Stimulated activated effector memory CD8-positive, alpha-beta T cell treated with anti-CD3 and anti-CD28 coated beads, Interleukin-12 subunit alpha, Interleukin-12 subunit beta, amount 100 ng/mL, for 72 hours (primary cell): ENCODE measurements around the gene HTRA2.

Experiments
- ATAC-seq: fragments of 150-1000 bp; cut with Tn5 transposase; 2 replicates; pipeline ENCODE4 v1.10.0; 2021
- DNase-seq, 2 donors: peaks; one replicate each; pipeline ENCODE4 v3.0.0; 2021 to 2022; ENCODE audit warnings: low spot score in 2 of 2
- H3K27ac Mint-ChIP-seq: one replicate; pipeline ENCODE4 v1.8.0; 2022; ENCODE audit warnings: mild to moderate bottlenecking, mixed read lengths
- H3K36me3 Mint-ChIP-seq: one replicate; pipeline ENCODE4 v1.8.0; 2022; ENCODE audit warnings: mild to moderate bottlenecking, mixed read lengths
- H3K4me1 Mint-ChIP-seq: one replicate; pipeline ENCODE4 v1.8.0; 2022; ENCODE audit warnings: mixed read lengths
- H3K4me3 Mint-ChIP-seq: one replicate; pipeline ENCODE4 v1.8.0; 2022; ENCODE audit warnings: mild to moderate bottlenecking, mixed read lengths
- H3K9me3 Mint-ChIP-seq: one replicate; pipeline ENCODE4 v1.8.0; 2022; ENCODE audit warnings: mixed read lengths

Gene HTRA2

GRCh38 chr2:74573747-74574562, 44.2 kb downstream of the HTRA2 start:
- peak; percentile 42 for ATAC-seq
- no peak for DNase-seq
- H3K9me3 Mint-ChIP-seq = peaks cover 3% of the 10 kb centered on the region

GRCh38 chr2:74575320-74575719, 45.6 kb downstream of the HTRA2 start:
- Mint-ChIP-seq H3K9me3 (peaks cover 3% of the 10 kb centered on the region), H3K4me3 (no peak overlapping the region), H3K27ac (no peak overlapping the region), H3K4me1 (peaks cover 20% of the 10 kb centered on the region), H3K36me3 (no peaks in the 10 kb centered on the region)
- DNase-seq (no peak), ATAC-seq (no peak)

More at GRCh38 chr2:74573747-74574562, 44.2 kb downstream of the HTRA2 start:
- peak overlapping the region; percentile 62 for H3K27ac Mint-ChIP-seq
- H3K36me3 Mint-ChIP-seq = no peaks in the 10 kb centered on the region
- H3K4me3 Mint-ChIP-seq = peak overlapping the region; percentile 29
- peaks cover 20% of the 10 kb centered on the region for H3K4me1 Mint-ChIP-seq

DNA sequence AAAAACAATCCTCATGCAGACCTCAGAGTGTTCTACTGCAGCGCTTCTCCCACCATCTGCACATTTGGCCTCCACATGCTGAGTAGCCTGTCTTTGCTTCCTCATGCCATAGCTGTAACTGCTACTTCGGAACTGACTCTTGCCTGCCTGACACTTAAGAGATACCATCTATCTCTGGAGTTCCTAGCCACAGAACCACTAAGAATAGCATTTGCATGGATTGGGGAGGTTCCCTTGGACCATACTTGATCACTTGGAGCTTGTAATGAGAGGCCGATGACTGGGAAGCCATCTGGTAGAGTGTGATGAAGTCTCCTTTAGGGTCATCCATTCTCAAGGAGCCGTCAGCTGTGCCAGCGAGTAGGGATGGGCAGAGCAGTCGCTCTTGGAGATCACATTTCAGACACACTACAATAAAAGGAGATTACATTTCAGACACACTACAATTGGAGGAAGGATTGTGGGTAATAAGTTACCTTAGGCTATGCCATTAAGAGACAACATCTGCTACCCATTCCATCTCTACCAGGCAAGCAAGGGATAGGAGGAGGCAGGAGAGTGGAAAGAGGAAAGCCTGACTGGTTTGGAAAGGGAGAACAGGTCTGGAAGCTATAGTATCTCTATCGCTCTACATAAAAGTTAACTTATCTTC, 46.6 kb downstream of the HTRA2 start:
- H3K4me3 Mint-ChIP-seq = no peak overlapping the region
- ATAC-seq (no peak), DNase-seq (no peak)
- peaks cover 20% of the 10 kb centered on the region for H3K4me1 Mint-ChIP-seq
- no peaks in the 10 kb centered on the region for H3K36me3 Mint-ChIP-seq
- peak overlapping the region; percentile 13 for H3K27ac Mint-ChIP-seq
- H3K9me3 Mint-ChIP-seq = peaks cover 3% of the 10 kb centered on the region

DNA sequence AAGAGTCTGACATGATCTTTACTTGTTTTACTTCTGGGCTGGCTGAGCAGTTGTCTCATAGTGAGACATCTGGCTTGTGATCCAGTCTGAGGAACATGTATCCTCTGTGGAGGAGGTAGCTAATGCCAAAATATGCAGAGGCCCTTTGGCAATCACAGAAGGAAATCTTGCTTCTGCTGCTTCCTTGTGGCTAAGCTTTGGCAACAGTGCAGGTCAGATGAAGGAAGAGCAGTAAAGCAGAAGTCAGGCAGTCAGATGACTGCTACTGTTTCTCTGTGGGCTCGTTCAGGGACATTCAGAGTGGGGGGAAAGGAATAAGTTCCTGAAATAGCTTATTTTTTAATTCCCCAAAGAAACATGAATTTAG, 47.1 kb downstream of the HTRA2 start:
- ATAC-seq = no peak
- Mint-ChIP-seq H3K4me3 (no peak overlapping the region), H3K4me1 (peaks cover 20% of the 10 kb centered on the region), H3K36me3 (no peaks in the 10 kb centered on the region), H3K9me3 (peaks cover 3% of the 10 kb centered on the region), H3K27ac (peak overlapping the region; percentile 13)
- no peak for DNase-seq

- no peak overlapping the region for H3K4me3 Mint-ChIP-seq
- no peak overlapping the region for H3K27ac Mint-ChIP-seq
- peaks cover 20% of the 10 kb centered on the region for H3K4me1 Mint-ChIP-seq
These were observed 47.7 kb downstream of the HTRA2 start for GRCh38 chr2:74577448-74577847.

GRCh38 chr2:74578408-74578807, 48.7 kb downstream of the HTRA2 start:
- no peak overlapping the region for H3K4me3 Mint-ChIP-seq
- H3K27ac Mint-ChIP-seq = no peak overlapping the region
- DNase-seq (no peak), ATAC-seq (peak; percentile 44)
- no peaks in the 10 kb centered on the region for H3K36me3 Mint-ChIP-seq
- peaks cover 20% of the 10 kb centered on the region for H3K4me1 Mint-ChIP-seq
- H3K9me3 Mint-ChIP-seq = peaks cover 3% of the 10 kb centered on the region

More at GRCh38 chr2:74577448-74577847, 47.7 kb downstream of the HTRA2 start:
- ATAC-seq (peak; percentile 82), DNase-seq (no peak)
- Mint-ChIP-seq H3K36me3 (no peaks in the 10 kb centered on the region), H3K9me3 (peaks cover 3% of the 10 kb centered on the region)

- no peak overlapping the region for H3K27ac Mint-ChIP-seq
- H3K9me3 Mint-ChIP-seq = no peaks in the 10 kb centered on the region
These were observed 51.7 kb downstream of the HTRA2 start for GRCh38 chr2:74581463-74581862.

GRCh38 chr2:74582184-74582583, 52.5 kb downstream of the HTRA2 start:
- H3K27ac Mint-ChIP-seq = no peak overlapping the region
- no peaks in the 10 kb centered on the region for H3K9me3 Mint-ChIP-seq
- no peaks in the 10 kb centered on the region for H3K36me3 Mint-ChIP-seq
- no peak overlapping the region for H3K4me3 Mint-ChIP-seq
- ATAC-seq = no peak
- H3K4me1 Mint-ChIP-seq = peaks cover 24% of the 10 kb centered on the region
- no peak for DNase-seq

More at GRCh38 chr2:74581463-74581862, 51.7 kb downstream of the HTRA2 start:
- H3K4me3 Mint-ChIP-seq = no peak overlapping the region
- no peak for DNase-seq
- no peak for ATAC-seq
- no peaks in the 10 kb centered on the region for H3K36me3 Mint-ChIP-seq
- H3K4me1 Mint-ChIP-seq = peaks cover 24% of the 10 kb centered on the region
